NCI-H345 treated with DMSO at 0.1 percent for 48 hours (cell line): Measurements from ENCODE around the gene FOXF2.

Experiments used
- DNase-seq: peaks from one replicate; lab custom pipeline; 2025; ENCODE audit not compliant: unreplicated experiment; lab: John Stamatoyannopoulos, UW

Gene FOXF2

DNA sequence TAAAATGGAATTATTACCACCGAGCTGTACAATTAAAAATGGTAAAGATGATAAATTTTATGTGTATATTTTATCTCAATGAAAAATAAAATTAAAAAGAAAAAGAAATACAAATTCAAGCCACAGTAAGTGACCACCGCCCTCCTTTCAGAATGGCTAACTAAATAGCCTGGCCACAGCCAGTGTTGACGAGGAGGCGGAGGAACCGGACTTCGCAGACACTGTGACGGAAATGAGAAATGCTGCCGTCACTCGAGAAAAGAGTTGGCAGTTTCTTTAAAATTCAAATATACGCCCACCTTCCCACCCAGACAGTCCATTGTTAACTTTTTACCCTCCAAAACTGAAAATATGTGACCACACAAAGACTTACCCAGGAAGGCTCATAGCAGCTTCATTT is 50.0 kb downstream of the FOXF2 start:
- DNase-seq, result no peak

DNA sequence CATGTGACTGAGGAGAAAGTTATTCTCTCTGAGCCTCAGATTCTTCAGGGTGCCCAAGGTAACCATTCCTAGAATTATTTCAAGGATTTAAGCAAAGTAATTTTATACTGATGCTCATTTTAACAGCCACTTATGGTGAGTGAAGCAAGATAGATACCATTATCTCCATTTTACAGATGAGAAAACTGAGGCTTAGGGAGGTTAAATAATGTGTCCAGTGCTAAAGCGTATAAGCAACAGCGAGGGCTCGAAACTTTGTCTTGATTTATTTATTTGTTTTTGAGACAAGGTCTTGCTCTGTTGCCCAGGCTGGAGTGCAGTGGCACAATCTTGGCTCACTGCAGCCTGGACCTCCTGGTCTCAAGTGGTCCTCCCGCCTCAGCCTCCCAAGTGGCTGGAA is 53.6 kb downstream of the FOXF2 start:
- DNase-seq, result no peak
